HepG2 (cell line): ENCODE data around the gene PRDX5. TPM values are rescaled to one million over a fixed set of nuclear protein-coding genes. Genes with fewer than 3 reads are reported as not detected.

Source experiments
- ELF3 ChIP-seq: IDR thresholded peaks from 2 replicates; pipeline ENCODE4 v1.6.1; 2016; ENCODE audit warnings: missing genetic modification reagents, missing compliant biosample characterization
- GLI4 ChIP-seq: sonication (generic); formaldehyde crosslinking; IDR thresholded peaks from 2 replicates; pipeline ENCODE4 v1.5.1; 2020; ENCODE audit warnings: missing genetic modification reagents, mild to moderate bottlenecking, moderate library complexity, borderline replicate concordance
- GPN1 ChIP-seq: sonication (generic); formaldehyde crosslinking; IDR thresholded peaks from 2 replicates; pipeline ENCODE4 v1.5.1; 2020; ENCODE audit warnings: missing genetic modification reagents, borderline replicate concordance
- HIVEP1 ChIP-seq: sonication (generic); formaldehyde crosslinking; IDR thresholded peaks from 2 replicates; pipeline ENCODE4 v1.4.0; 2020; ENCODE audit warnings: mild to moderate bottlenecking, missing genetic modification reagents
- PAWR ChIP-seq: sonication (generic); formaldehyde crosslinking; IDR thresholded peaks from 2 replicates; pipeline ENCODE4 v1.4.0; 2020; ENCODE audit warnings: missing genetic modification reagents, mild to moderate bottlenecking, borderline replicate concordance
- RXRB ChIP-seq: IDR thresholded peaks from 2 replicates; pipeline ENCODE4 v1.6.1; 2016; ENCODE audit warnings: borderline replicate concordance, missing genetic modification reagents, missing compliant biosample characterization
- SKI ChIP-seq: fragments of 450-650 bp; IDR thresholded peaks from one replicate; pipeline ENCODE4 v1.6.1; 2018; ENCODE audit warnings: mild to moderate bottlenecking; ENCODE audit not compliant: partially characterized antibody
- SMARCC2 ChIP-seq: fragments of 450-650 bp; IDR thresholded peaks from 2 replicates; pipeline ENCODE4 v1.6.1; 2017; ENCODE audit warnings: antibody characterized with exemption, mild to moderate bottlenecking
- SOX5 ChIP-seq: IDR thresholded peaks from 2 replicates; pipeline ENCODE4 v1.6.1; 2016; ENCODE audit warnings: borderline replicate concordance
- SP5 ChIP-seq: IDR thresholded peaks from 2 replicates; pipeline ENCODE4 v1.6.1; 2016; ENCODE audit warnings: low read depth, borderline replicate concordance
- USF2 ChIP-seq, 2 experiments: sonication (generic) in 1 of 2; formaldehyde crosslinking in 1 of 2; IDR thresholded peaks; 2 replicates each; pipeline versions ENCODE4 v1.5.1 to v1.6.1; 2011 to 2020; ENCODE audit warnings: borderline replicate concordance in 1 of 2, low read depth in 1 of 2, low read length in 1 of 2, mild to moderate bottlenecking in 1 of 2, missing genetic modification reagents in 1 of 2, moderate library complexity in 1 of 2
- ZEB1 ChIP-seq: IDR thresholded peaks from 2 replicates; pipeline ENCODE4 v1.6.1; 2012; ENCODE audit warnings: mild to moderate bottlenecking, low read depth, inconsistent platforms; ENCODE audit not compliant: insufficient replicate concordance
- ZNF468 ChIP-seq: sonication (generic); formaldehyde crosslinking; IDR thresholded peaks from 2 replicates; pipeline ENCODE4 v1.8.0; 2022; ENCODE audit warnings: mild to moderate bottlenecking, moderate library complexity, missing genetic modification reagents
- ZNF598 ChIP-seq: sonication (generic); formaldehyde crosslinking; IDR thresholded peaks from 2 replicates; pipeline ENCODE4 v1.5.1; 2020; ENCODE audit warnings: mild to moderate bottlenecking, missing genetic modification reagents, borderline replicate concordance
- ZNF607 ChIP-seq: sonication (generic); formaldehyde crosslinking; IDR thresholded peaks from 2 replicates; pipeline ENCODE4 v1.5.1; 2020; ENCODE audit warnings: missing genetic modification reagents, mild to moderate bottlenecking, borderline replicate concordance
- ZNF816 ChIP-seq: sonication (generic); formaldehyde crosslinking; IDR thresholded peaks from 2 replicates; pipeline ENCODE4 v1.8.0; 2022; ENCODE audit warnings: missing genetic modification reagents, mild to moderate bottlenecking, borderline replicate concordance
- ZNF878 ChIP-seq: sonication (generic); formaldehyde crosslinking; IDR thresholded peaks from 2 replicates; pipeline ENCODE4 v1.8.1; 2023; ENCODE audit warnings: mild to moderate bottlenecking, missing genetic modification reagents, moderate library complexity
- polyA plus RNA-seq, 8 experiments: library from polyadenylated mRNA; depleted of rRNA in 3 of 8; stranded (reverse) in 7 of 8; unstranded in 1 of 8; fragments of >200 nt; fragmentation: Illumina TruSeq in 4 of 8; extraction: Trizol in 4 of 8; gene quantifications; 2 replicates each; pipeline versions ENCODE4 v1.2.1 to v1.2.3, GENCODE V29; 2011 to 2016; ENCODE audit warnings: low read depth in 4 of 8, missing spikeins in 1 of 8, mixed read lengths in 1 of 8; ENCODE audit not compliant: insufficient read depth in 1 of 8
- total RNA-seq, 5 experiments: library from RNA; depleted of rRNA; stranded (reverse); fragments of >200 nt; fragmentation: Illumina TruSeq; extraction: Trizol; gene quantifications; 2 replicates each; pipeline ENCODE4 v1.2.3, GENCODE V29; 2016; ENCODE audit warnings: low read depth in 1 of 5
- TF ChIP-seq, protein P1 (sequence below): sonication (generic); formaldehyde crosslinking; IDR thresholded peaks from 2 replicates; pipeline ENCODE4 v1.4.0; 2020; ENCODE audit warnings: missing genetic modification reagents, borderline replicate concordance
- TF ChIP-seq, protein P2 (sequence below): sonication (generic); formaldehyde crosslinking; IDR thresholded peaks from 2 replicates; pipeline ENCODE4 v1.4.0; 2020; ENCODE audit warnings: missing genetic modification reagents

The PRDX5 gene
- total and polyA plus RNA-seq, 2 of the 13 experiments (the other 11 are each of a cell fraction or from before 2014, with no cell fraction given): 215 to 311 TPM

DNA sequence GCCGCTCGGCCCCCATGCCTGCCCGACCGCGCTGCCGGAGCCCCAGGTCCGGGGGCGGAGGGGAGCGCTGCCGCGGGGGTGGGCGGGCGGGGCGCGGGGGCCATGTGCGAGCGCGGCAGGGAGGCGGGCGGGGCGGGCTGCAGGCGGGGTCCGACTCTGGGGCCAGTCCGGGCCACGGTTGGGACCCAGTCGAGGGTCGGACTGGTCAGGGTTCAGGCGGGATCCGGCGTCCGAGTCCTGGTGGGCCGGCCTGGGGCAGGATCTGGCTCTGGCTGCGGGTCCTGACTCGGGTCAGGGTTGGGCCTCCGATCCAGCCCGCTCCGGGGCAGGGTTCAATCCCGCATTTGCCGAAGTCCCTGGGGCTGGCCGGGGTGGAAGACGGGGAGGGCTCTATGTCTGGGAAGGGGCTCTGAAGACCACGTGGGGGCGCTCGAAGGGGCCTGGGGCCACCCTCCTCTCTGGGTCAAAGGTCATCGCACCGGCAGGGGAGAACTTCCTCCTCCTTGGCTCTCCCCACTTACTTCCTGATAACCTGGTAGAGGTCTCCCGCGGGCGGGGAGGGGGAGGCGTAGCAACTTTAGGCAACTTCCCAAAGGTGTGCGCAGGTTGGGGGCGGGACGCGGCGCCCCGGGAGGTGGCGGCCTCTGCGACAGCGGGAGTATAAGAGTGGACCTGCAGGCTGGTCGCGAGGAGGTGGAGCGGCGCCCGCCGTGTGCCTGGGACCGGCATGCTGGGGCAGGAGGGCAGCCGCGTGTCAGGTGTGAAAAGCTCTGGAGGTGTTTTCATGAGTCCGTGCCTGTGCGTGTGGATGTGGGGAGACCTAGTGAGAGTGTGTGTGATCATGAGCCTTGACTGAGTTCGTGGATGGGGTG lies 12.0 kb upstream of the PRDX5 start (continued):
- TF ChIP-seq, protein P1, sequence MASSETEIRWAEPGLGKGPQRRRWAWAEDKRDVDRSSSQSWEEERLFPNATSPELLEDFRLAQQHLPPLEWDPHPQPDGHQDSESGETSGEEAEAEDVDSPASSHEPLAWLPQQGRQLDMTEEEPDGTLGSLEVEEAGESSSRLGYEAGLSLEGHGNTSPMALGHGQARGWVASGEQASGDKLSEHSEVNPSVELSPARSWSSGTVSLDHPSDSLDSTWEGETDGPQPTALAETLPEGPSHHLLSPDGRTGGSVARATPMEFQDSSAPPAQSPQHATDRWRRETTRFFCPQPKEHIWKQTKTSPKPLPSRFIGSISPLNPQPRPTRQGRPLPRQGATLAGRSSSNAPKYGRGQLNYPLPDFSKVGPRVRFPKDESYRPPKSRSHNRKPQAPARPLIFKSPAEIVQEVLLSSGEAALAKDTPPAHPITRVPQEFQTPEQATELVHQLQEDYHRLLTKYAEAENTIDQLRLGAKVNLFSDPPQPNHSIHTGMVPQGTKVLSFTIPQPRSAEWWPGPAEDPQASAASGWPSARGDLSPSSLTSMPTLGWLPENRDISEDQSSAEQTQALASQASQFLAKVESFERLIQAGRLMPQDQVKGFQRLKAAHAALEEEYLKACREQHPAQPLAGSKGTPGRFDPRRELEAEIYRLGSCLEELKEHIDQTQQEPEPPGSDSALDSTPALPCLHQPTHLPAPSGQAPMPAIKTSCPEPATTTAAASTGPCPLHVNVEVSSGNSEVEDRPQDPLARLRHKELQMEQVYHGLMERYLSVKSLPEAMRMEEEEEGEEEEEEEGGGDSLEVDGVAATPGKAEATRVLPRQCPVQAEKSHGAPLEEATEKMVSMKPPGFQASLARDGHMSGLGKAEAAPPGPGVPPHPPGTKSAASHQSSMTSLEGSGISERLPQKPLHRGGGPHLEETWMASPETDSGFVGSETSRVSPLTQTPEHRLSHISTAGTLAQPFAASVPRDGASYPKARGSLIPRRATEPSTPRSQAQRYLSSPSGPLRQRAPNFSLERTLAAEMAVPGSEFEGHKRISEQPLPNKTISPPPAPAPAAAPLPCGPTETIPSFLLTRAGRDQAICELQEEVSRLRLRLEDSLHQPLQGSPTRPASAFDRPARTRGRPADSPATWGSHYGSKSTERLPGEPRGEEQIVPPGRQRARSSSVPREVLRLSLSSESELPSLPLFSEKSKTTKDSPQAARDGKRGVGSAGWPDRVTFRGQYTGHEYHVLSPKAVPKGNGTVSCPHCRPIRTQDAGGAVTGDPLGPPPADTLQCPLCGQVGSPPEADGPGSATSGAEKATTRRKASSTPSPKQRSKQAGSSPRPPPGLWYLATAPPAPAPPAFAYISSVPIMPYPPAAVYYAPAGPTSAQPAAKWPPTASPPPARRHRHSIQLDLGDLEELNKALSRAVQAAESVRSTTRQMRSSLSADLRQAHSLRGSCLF (CRISPR knock-in tag): no peak
- peak; percentile 97 for TF ChIP-seq RXRB (CRISPR knock-in tag)
- no peak for TF ChIP-seq SP5
- TF ChIP-seq ELF3: peak; percentile 95
- TF ChIP-seq ZNF607 (CRISPR knock-in tag): no peak
- TF ChIP-seq SOX5 (CRISPR knock-in tag): no peak; the same call in 1 of the 2 replicates
- no peak for TF ChIP-seq SMARCC2
- no peak for TF ChIP-seq PAWR (CRISPR knock-in tag)
- 0 out of 2 replicates have a peak, but pooled peaks have one; percentile 35 for TF ChIP-seq ZNF598 (CRISPR knock-in tag)
- no peak for TF ChIP-seq ZNF468 (CRISPR knock-in tag)
- no peak for TF ChIP-seq USF2 (IDR thresholded peaks at IDR 0.05; ENCODE audit: low read depth, low read length)
- no peak; the same call in 1 of the 2 replicates for TF ChIP-seq USF2 (CRISPR knock-in tag; IDR thresholded peaks at IDR 0.05; ENCODE audit: borderline replicate concordance)
- TF ChIP-seq ZNF878 (CRISPR knock-in tag): no peak
- 0 out of 2 replicates have a peak, but pooled peaks have one; percentile 67 for TF ChIP-seq HIVEP1 (CRISPR knock-in tag)
- TF ChIP-seq GPN1 (CRISPR knock-in tag): no peak
- no peak; the same call in 1 of the 2 replicates for TF ChIP-seq GLI4 (CRISPR knock-in tag)
- peak; percentile 71 for TF ChIP-seq ZEB1
- no peak for TF ChIP-seq ZNF816 (CRISPR knock-in tag)
- TF ChIP-seq, protein P2, sequence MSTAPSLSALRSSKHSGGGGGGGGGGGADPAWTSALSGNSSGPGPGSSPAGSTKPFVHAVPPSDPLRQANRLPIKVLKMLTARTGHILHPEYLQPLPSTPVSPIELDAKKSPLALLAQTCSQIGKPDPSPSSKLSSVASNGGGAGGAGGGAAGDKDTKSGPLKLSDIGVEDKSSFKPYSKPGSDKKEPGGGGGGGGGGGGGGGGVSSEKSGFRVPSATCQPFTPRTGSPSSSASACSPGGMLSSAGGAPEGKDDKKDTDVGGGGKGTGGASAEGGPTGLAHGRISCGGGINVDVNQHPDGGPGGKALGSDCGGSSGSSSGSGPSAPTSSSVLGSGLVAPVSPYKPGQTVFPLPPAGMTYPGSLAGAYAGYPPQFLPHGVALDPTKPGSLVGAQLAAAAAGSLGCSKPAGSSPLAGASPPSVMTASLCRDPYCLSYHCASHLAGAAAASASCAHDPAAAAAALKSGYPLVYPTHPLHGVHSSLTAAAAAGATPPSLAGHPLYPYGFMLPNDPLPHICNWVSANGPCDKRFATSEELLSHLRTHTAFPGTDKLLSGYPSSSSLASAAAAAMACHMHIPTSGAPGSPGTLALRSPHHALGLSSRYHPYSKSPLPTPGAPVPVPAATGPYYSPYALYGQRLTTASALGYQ (CRISPR knock-in tag): no peak
- TF ChIP-seq SKI: no peak
